ENCODE data around the gene GRAP2.
"Not testable (repeated sequence)": the region's sequence is repeated elsewhere in the genome, so short reads cannot be mapped to it uniquely, and the experiment has no call there.

The GRAP2 gene

GRCh38 chr22:39970742-39971141 lies 69.9 kb downstream of the GRAP2 start:
- DNase-seq: no peak

- DNase-seq: no peak
These were observed 71.8 kb downstream of the GRAP2 start for GRCh38 chr22:39972641-39973040.

GRCh38 chr22:39973656-39974055 lies 72.8 kb downstream of the GRAP2 start:
- no peak for DNase-seq

- DNase-seq: no peak
These were observed 73.2 kb downstream of the GRAP2 start for GRCh38 chr22:39974065-39974464.

GRCh38 chr22:39979048-39979447 lies 78.2 kb downstream of the GRAP2 start:
- DNase-seq: no peak

GRCh38 chr22:39979458-39979857 lies 78.6 kb downstream of the GRAP2 start:
- DNase-seq: no peak

GRCh38 chr22:39980596-39980995 lies 79.7 kb downstream of the GRAP2 start:
- no peak for DNase-seq

GRCh38 chr22:39983346-39983745 lies 82.5 kb downstream of the GRAP2 start:
- no peak for DNase-seq

- no peak for DNase-seq
These were observed 83.1 kb downstream of the GRAP2 start for GRCh38 chr22:39984006-39984405.

GRCh38 chr22:39984746-39985145 lies 83.9 kb downstream of the GRAP2 start:
- DNase-seq: no peak

GRCh38 chr22:39985383-39986035 lies 84.6 kb downstream of the GRAP2 start:
- DNase-seq: no peak

GRCh38 chr22:39988386-39989114 lies 87.7 kb downstream of the GRAP2 start:
- no peak for DNase-seq

- no peak for DNase-seq
These were observed 88.7 kb downstream of the GRAP2 start for GRCh38 chr22:39989633-39990032.

GRCh38 chr22:39990686-39991085 lies 89.8 kb downstream of the GRAP2 start:
- DNase-seq: no peak

GRCh38 chr22:39991159-39991860 lies 90.4 kb downstream of the GRAP2 start:
- DNase-seq: no peak

GRCh38 chr22:39992088-39992826 lies 91.4 kb downstream of the GRAP2 start:
- DNase-seq: no peak

GRCh38 chr22:39992894-39993293 lies 92.0 kb downstream of the GRAP2 start:
- not testable (repeated sequence) for DNase-seq

GRCh38 chr22:39994041-39994565 lies 93.2 kb downstream of the GRAP2 start:
- DNase-seq: peak; percentile 33

GRCh38 chr22:39994566-39995392 lies 93.9 kb downstream of the GRAP2 start, which contains the start of gene FAM83F:
FAM83F (plus strand) TSS chr22:39994954; CDS start chr22:39995043, 89 bp downstream.
- DNase-seq: no peak

GRCh38 chr22:39995393-39996252 lies 94.7 kb downstream of the GRAP2 start:
- DNase-seq: no peak

- DNase-seq: no peak
These were observed 95.8 kb downstream of the GRAP2 start for GRCh38 chr22:39996732-39997131.

Measured in CD4-positive, alpha-beta T cell treated with Interleukin-4 for 4 hours (primary cell).